ENCODE measurements around the gene MYOM1. TPM values are rescaled to one million over a fixed set of nuclear protein-coding genes. Genes with fewer than 3 reads are reported as not detected.
"Not testable (repeated sequence)": the region's sequence is repeated elsewhere in the genome, so short reads cannot be mapped to it uniquely, and the experiment has no call there.

MYOM1 gene
- total RNA-seq, 1 donor from 2014 or later: 0.46 TPM

- Mint-ChIP-seq H3K27ac (ENCODE audit: unreplicated experiment) (no peak overlapping the region), H3K4me1 (ENCODE audit: unreplicated experiment) (peaks cover 16% of the 10 kb centered on the region), H3K27me3 (ENCODE audit: unreplicated experiment) (no peaks in the 10 kb centered on the region), H3K9me3 (ENCODE audit: unreplicated experiment) (no peaks in the 10 kb centered on the region), H3K36me3 (ENCODE audit: unreplicated experiment) (no peaks in the 10 kb centered on the region), H3K4me3 (ENCODE audit: unreplicated experiment) (no peak overlapping the region)
- no peak for TF ChIP-seq CTCF (IDR thresholded peaks at IDR 0.05)
- DNase-seq (ENCODE audit: extremely low spot score, unreplicated experiment): no peak
These were observed 194.2 kb downstream of the MYOM1 start for GRCh38 chr18:3025544-3025943.

GRCh38 chr18:3023603-3024002, 196.2 kb downstream of the MYOM1 start:
- H3K9me3 Mint-ChIP-seq (ENCODE audit: unreplicated experiment); H3K27me3 Mint-ChIP-seq (ENCODE audit: unreplicated experiment); H3K4me3 Mint-ChIP-seq (ENCODE audit: unreplicated experiment); DNase-seq (ENCODE audit: extremely low spot score, unreplicated experiment); H3K36me3 Mint-ChIP-seq (ENCODE audit: unreplicated experiment); H3K27ac Mint-ChIP-seq (ENCODE audit: unreplicated experiment); H3K4me1 Mint-ChIP-seq (ENCODE audit: unreplicated experiment): not testable (repeated sequence)

Other genes starting within 250 kb of the MYOM1 start
- 34.8 and 36.9 TPM in 2 replicates for gene LPIN2, start 206.8 kb downstream of the MYOM1 start, total RNA-seq
- 475 and 500 TPM in 2 replicates for gene MYL12A, start 27.8 kb upstream of the MYOM1 start, total RNA-seq
- gene MYL12B, start 42.2 kb upstream of the MYOM1 start, total RNA-seq: 222 and 230 TPM in 2 replicates
- gene TGIF1, start 230.2 kb upstream of the MYOM1 start, total RNA-seq: 83.0 and 90.7 TPM in 2 replicates

Data from osteocyte (in vitro differentiated cells).